Sigmoid colon (tissue), 4 donors: ENCODE data around the gene OR1A1.
"Not testable (repeated sequence)": the region's sequence is repeated elsewhere in the genome, so short reads cannot be mapped to it uniquely, and the experiment has no call there.

Source experiments
- POLR2A ChIP-seq, 2 donors: fragments of 450-650 bp; IDR thresholded peaks; one replicate each; pipeline ENCODE4 v1.6.1; 2016; ENCODE audit warnings: antibody characterized with exemption in 2 of 2, mild to moderate bottlenecking in 2 of 2, moderate library complexity in 2 of 2
- POLR2AphosphoS5 ChIP-seq, 4 donors: sonication (generic); formaldehyde crosslinking; IDR thresholded peaks; one replicate each; pipeline ENCODE4 v1.6.1; 2017; ENCODE audit warnings: antibody characterized with exemption in 4 of 4
- TF ChIP-seq, protein P1 (sequence below), 4 experiments: fragments of 450-650 bp in 3 of 4; fragments of 200-600 bp in 1 of 4; IDR thresholded peaks; one replicate each; pipeline ENCODE4 v1.5.1; 2016 to 2019; ENCODE audit warnings: antibody characterized with exemption in 4 of 4, mild to moderate bottlenecking in 3 of 4, moderate library complexity in 2 of 4

DNA sequence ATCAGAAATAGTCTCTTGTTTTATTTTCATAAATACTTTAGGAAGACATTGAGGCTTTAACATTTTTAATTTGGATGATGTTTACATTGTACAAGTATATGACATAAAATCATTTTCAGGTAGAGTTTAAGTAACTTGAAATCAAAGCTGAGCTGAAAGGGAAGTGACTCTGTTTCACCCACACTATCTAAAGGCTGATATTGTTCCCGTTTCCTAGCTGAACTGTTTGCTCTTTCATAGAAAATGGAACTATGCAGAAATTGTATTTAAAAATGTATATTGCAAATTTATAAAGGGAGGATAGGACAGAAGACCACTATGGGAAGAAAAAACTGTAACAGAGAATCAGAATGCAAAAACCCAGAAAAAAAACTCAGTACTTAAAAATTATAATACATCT is 37.4 kb downstream of the OR1A1 start:
- TF ChIP-seq, protein P1, sequence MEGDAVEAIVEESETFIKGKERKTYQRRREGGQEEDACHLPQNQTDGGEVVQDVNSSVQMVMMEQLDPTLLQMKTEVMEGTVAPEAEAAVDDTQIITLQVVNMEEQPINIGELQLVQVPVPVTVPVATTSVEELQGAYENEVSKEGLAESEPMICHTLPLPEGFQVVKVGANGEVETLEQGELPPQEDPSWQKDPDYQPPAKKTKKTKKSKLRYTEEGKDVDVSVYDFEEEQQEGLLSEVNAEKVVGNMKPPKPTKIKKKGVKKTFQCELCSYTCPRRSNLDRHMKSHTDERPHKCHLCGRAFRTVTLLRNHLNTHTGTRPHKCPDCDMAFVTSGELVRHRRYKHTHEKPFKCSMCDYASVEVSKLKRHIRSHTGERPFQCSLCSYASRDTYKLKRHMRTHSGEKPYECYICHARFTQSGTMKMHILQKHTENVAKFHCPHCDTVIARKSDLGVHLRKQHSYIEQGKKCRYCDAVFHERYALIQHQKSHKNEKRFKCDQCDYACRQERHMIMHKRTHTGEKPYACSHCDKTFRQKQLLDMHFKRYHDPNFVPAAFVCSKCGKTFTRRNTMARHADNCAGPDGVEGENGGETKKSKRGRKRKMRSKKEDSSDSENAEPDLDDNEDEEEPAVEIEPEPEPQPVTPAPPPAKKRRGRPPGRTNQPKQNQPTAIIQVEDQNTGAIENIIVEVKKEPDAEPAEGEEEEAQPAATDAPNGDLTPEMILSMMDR (IDR thresholded peaks at IDR 0.05) = not testable (repeated sequence)
- TF ChIP-seq POLR2A, POLR2AphosphoS5 (IDR thresholded peaks at IDR 0.05): not testable (repeated sequence)
